Gastroesophageal sphincter (tissue), 4 donors: ENCODE measurements around the gene GADL1. TPM values are rescaled to one million over a fixed set of nuclear protein-coding genes. Genes with fewer than 3 reads are reported as not detected.

Experiments
- ATAC-seq: fragments of 150-250 bp; one replicate; pipeline ENCODE4 v1.9.1; 2016; ENCODE audit warnings: mild to moderate bottlenecking, moderate library complexity
- H3K27ac ChIP-seq, 4 donors: fragments of 200-600 bp; sonication (generic) in 3 of 4; 1 replicate in 3 of 4; 2 replicates in 1 of 4; pipeline ENCODE4 v1.5.1; 2016 to 2019
- H3K27me3 ChIP-seq: fragments of 200-600 bp; sonication (generic); one replicate; pipeline ENCODE4 v1.5.1; 2019
- H3K36me3 ChIP-seq, 2 donors: fragments of 200-600 bp; sonication (generic); one replicate each; pipeline ENCODE4 v1.5.1; 2019; ENCODE audit warnings: control low read depth in 1 of 2
- H3K4me1 ChIP-seq, 3 donors: fragments of 200-600 bp; sonication (generic); 1 replicate in 2 of 3; 2 replicates in 1 of 3; pipeline ENCODE4 v1.5.1; 2016 to 2019; ENCODE audit warnings: control low read depth in 2 of 3
- H3K4me3 ChIP-seq, 2 donors: fragments of 200-600 bp; sonication (generic); one replicate each; pipeline ENCODE4 v1.5.1; 2019; ENCODE audit warnings: mild to moderate bottlenecking in 1 of 2, moderate library complexity in 1 of 2
- H3K9me3 ChIP-seq, 3 donors: fragments of 200-600 bp; sonication (generic); one replicate each; pipeline ENCODE4 v1.5.1; 2017 to 2019; ENCODE audit warnings: control low read depth in 2 of 3
- CTCF ChIP-seq, 4 experiments: fragments of 200-600 bp in 2 of 4; fragments of 450-650 bp in 2 of 4; sonication (generic) in 1 of 4; IDR thresholded peaks; one replicate each; pipeline ENCODE4 v1.5.1; 2017 to 2019; ENCODE audit warnings: antibody characterized with exemption in 4 of 4, mild to moderate bottlenecking in 2 of 4, moderate library complexity in 2 of 4
- EP300 ChIP-seq: sonication (generic); formaldehyde crosslinking; IDR thresholded peaks from one replicate; pipeline ENCODE4 v1.6.1; 2017; ENCODE audit warnings: antibody characterized with exemption, mild to moderate bottlenecking
- POLR2A ChIP-seq, 2 donors: fragments of 450-650 bp; IDR thresholded peaks; one replicate each; pipeline ENCODE4 v1.6.1; 2017; ENCODE audit warnings: antibody characterized with exemption in 2 of 2, mild to moderate bottlenecking in 2 of 2, moderate library complexity in 1 of 2
- POLR2AphosphoS5 ChIP-seq: sonication (generic); formaldehyde crosslinking; IDR thresholded peaks from one replicate; pipeline ENCODE4 v1.6.1; 2017; ENCODE audit warnings: antibody characterized with exemption
- WGBS, 2 donors: methylation state at CpG; one replicate each; pipeline ENCODE4 v1.1.5; 2018; ENCODE audit warnings: low coverage in 1 of 2; 5-methylcytosine and 5-hydroxymethylcytosine counted together
- total RNA-seq, 4 donors: library from RNA; depleted of rRNA; stranded (reverse); fragments of >200 nt; gene quantifications; one replicate each; pipeline ENCODE4 v1.1.0, GENCODE V29; 2016

GADL1 gene
- total RNA-seq, 4 donors from 2014 or later: 2.2 to 20.9 (median 3.9) TPM

GRCh38 chr3:30770387-30770786 lies 124.1 kb downstream of the GADL1 start:
- H3K27ac ChIP-seq: no peak overlapping the region
- peak; percentile 87 for ATAC-seq
- H3K4me1 ChIP-seq: peaks cover 0 to 26% (median 0%) of the 10 kb centered on the region in 3 donors
- 9 to 57% methylated on average over 2 of the region's 3 CpGs for WGBS, 2 donors
- no peaks in the 10 kb centered on the region for H3K9me3 ChIP-seq
- no peaks in the 10 kb centered on the region for H3K36me3 ChIP-seq
- H3K4me3 ChIP-seq: no peak overlapping the region
- H3K27me3 ChIP-seq: no peaks in the 10 kb centered on the region
- TF ChIP-seq POLR2A (IDR thresholded peaks at IDR 0.05) (no peak), CTCF (IDR thresholded peaks at IDR 0.05) (no peak), POLR2AphosphoS5 (no peak), EP300 (no peak)

DNA sequence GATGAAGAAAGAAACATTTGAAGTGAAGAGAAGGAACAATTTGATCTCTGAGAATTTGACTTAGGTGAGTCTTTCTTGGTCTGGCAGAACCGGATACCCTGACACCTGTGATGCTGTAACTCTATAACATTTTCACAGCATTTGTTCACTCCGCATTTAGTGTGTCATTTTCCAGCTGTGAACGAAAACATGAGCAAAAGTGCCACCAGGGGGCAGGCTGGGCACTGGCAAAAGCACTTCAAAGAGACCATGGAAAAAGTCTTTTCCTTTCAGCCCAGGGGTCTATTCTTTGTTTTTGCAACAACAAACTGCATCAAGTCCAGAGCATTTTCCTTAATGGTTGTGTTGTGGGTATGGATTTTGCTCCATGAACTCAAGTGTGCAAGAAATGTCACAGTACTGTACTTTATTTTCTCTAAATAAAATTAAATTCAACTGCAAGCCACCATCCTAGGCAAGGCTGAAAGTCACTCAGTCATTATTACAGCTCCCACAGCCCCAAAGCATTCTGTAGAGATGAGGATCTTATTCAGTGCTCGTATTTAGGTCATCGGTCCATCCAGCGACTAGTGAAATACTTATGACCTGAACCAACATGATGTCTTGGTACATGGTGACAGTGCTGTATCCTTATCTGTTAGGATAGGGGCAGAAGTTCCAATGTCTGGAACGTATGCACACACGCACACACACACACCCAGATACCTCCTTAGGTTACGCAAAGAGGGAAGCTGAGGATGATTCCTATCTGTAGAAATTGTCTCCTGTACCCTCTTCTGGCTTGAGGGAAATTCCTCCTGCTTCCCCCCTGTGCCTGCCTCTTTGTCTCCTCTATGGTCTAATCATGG lies 125.5 kb downstream of the GADL1 start:
- no peak for ATAC-seq
- Histone ChIP-seq H3K9me3 (no peaks in the 10 kb centered on the region), H3K36me3 (no peaks in the 10 kb centered on the region), H3K27ac (no peak overlapping the region), H3K4me1 (peaks cover 0 to 24% (median 0%) of the 10 kb centered on the region in 3 donors), H3K27me3 (no peaks in the 10 kb centered on the region), H3K4me3 (no peak overlapping the region)
- WGBS, 2 donors: 43 to 58% methylated on average over 5 to 7 of the region's 9 CpGs
- TF ChIP-seq CTCF (IDR thresholded peaks at IDR 0.05) (peak; percentile 81 to 89 (median 84)), POLR2A (IDR thresholded peaks at IDR 0.05) (no peak)

GRCh38 chr3:30768046-30768445 lies 126.4 kb downstream of the GADL1 start:
- H3K27ac ChIP-seq: no peak overlapping the region
- no peaks in the 10 kb centered on the region for H3K9me3 ChIP-seq
- H3K4me3 ChIP-seq: no peak overlapping the region
- H3K4me1 ChIP-seq: peaks cover 0 to 21% (median 0%) of the 10 kb centered on the region in 3 donors
- ATAC-seq: no peak
- H3K36me3 ChIP-seq: no peaks in the 10 kb centered on the region
- no peaks in the 10 kb centered on the region for H3K27me3 ChIP-seq
- TF ChIP-seq EP300 (no peak), POLR2A (IDR thresholded peaks at IDR 0.05) (no peak), CTCF (IDR thresholded peaks at IDR 0.05) (no peak), POLR2AphosphoS5 (no peak)
- WGBS, 2 donors: 8 to 17% methylated on average over 1 of the region's 1 CpG

GRCh38 chr3:30766522-30766921 lies 127.9 kb downstream of the GADL1 start:
- Histone ChIP-seq H3K27me3 (no peaks in the 10 kb centered on the region), H3K4me3 (no peak overlapping the region), H3K9me3 (no peaks in the 10 kb centered on the region), H3K36me3 (no peaks in the 10 kb centered on the region), H3K4me1 (peaks cover 0 to 21% (median 0%) of the 10 kb centered on the region in 3 donors), H3K27ac (no peak overlapping the region)
- ATAC-seq: no peak
- TF ChIP-seq POLR2A (IDR thresholded peaks at IDR 0.05) (no peak), EP300 (no peak), POLR2AphosphoS5 (no peak), CTCF (IDR thresholded peaks at IDR 0.05) (no peak)

GRCh38 chr3:30764891-30765290 lies 129.6 kb downstream of the GADL1 start:
- 67 to 72% methylated on average over 4 of the region's 4 CpGs for WGBS, 2 donors
- H3K4me1 ChIP-seq: peaks cover 0 to 13% (median 0%) of the 10 kb centered on the region in 3 donors
- ATAC-seq: no peak
- no peaks in the 10 kb centered on the region for H3K36me3 ChIP-seq
- no peaks in the 10 kb centered on the region for H3K9me3 ChIP-seq
- H3K4me3 ChIP-seq: no peak overlapping the region
- TF ChIP-seq POLR2AphosphoS5: no peak
- no peak for TF ChIP-seq CTCF (IDR thresholded peaks at IDR 0.05)
- TF ChIP-seq EP300: no peak
- no peak for TF ChIP-seq POLR2A (IDR thresholded peaks at IDR 0.05)
- H3K27me3 ChIP-seq: no peaks in the 10 kb centered on the region
- H3K27ac ChIP-seq: no peak overlapping the region
